BJ (cell line): ENCODE measurements around the gene LRTM2. TPM values are rescaled to one million over a fixed set of nuclear protein-coding genes. Genes with fewer than 3 reads are reported as not detected.

ENCODE experiments used
- CTCF ChIA-PET: fragments of 350-600 bp; formaldehyde crosslinking; extraction: SDS; loops from one replicate; lab custom pipeline; 2021; ENCODE audit warnings: antibody characterized with exemption, inconsistent platforms; lab: Yijun Ruan, JAX
- POLR2A ChIA-PET: fragments of 300-600 bp; sonication (Branson Sonifier 250); formaldehyde crosslinking; extraction: SDS; loops from one replicate; lab custom pipeline; 2021; ENCODE audit warnings: antibody characterized with exemption; lab: Charles Lee
- DNase-seq: peaks from one replicate; pipeline ENCODE4 v3.0.0-alpha.2; 2011; ENCODE audit warnings: low read depth
- H3K27me3 ChIP-seq: 2 replicates; pipeline ENCODE4 v1.6.0; 2011; ENCODE audit warnings: low read length; ENCODE audit not compliant: control insufficient read depth, insufficient read depth
- H3K36me3 ChIP-seq: 2 replicates; pipeline ENCODE4 v1.5.1; 2011; ENCODE audit warnings: low read length; ENCODE audit not compliant: control insufficient read depth, insufficient read depth
- H3K4me3 ChIP-seq: 2 replicates; pipeline ENCODE4 v1.5.1; 2011; ENCODE audit warnings: low read depth, mild to moderate bottlenecking, control low read depth, low read length
- CTCF ChIP-seq: IDR thresholded peaks from 2 replicates; pipeline ENCODE4 v1.5.1; 2011; ENCODE audit warnings: low read depth, mild to moderate bottlenecking, control low read depth, inconsistent platforms, low read length, moderate library complexity; ENCODE audit not compliant: insufficient read depth
- polyA plus RNA-seq: library from polyadenylated mRNA; depleted of rRNA; stranded (reverse); fragments of >200 nt; gene quantifications from 2 replicates; pipeline ENCODE4 v1.2.3, GENCODE V29; 2011

The LRTM2 gene
- polyA plus RNA-seq, 1 experiment = not detected

DNA sequence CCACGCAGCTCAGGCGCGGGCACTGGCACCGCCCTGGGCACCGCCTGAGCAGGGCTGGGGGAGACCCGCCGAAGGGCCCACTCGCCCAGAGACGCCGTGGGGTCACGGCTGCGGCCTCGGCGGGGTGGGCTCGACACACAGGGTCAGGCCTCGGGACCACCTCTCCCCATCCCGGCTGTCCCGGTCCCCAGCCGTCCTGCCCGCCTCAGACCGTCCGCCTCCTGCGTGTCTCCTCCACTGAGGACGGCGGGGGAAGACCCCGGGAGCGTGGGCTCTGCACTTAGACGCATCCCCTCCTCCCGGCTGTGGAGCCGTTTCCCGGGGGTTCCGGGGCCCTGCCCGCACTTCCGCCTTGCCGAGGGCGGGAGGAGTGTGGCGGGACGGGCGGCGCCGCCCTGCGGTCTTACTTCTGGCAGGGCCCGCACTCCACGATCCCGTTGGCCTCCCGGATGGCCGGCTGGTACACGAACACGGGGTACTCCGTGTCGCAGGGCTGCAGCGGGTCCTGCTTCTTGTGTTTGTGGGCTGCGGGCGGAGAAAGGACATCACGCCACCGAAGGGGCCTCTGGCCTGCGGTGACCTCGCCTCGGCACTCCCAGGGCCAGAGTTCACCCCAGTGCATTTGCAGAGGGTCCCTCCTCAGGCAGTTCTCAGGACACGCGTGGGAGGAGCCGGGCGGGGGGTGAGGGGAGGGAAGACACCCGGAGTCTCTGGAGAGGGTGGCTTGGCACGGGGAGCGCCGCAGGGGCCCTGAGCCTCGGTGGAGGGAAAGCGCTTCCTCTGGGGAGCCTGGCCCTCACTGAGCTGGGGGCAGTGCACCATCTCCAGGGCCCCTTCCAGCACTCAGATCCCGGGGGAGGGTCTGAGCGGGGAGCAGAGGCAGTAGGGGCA lies 23.1 kb upstream of the LRTM2 start:
- CTCF ChIA-PET = interaction anchor here (0.8 to 7.0 kb wide), 8 partner anchors 15 to 239 kb away, joined by 3 to 78 read pairs (median 9); no protein-coding TSS in a partner anchor
- H3K4me3 ChIP-seq = peak overlapping the region; percentile 48
- no peak for DNase-seq
- POLR2A ChIA-PET = no interaction called here
- H3K36me3 ChIP-seq = no peaks in the 10 kb centered on the region
- H3K27me3 ChIP-seq = no peaks in the 10 kb centered on the region
- TF ChIP-seq CTCF = no peak

DNA sequence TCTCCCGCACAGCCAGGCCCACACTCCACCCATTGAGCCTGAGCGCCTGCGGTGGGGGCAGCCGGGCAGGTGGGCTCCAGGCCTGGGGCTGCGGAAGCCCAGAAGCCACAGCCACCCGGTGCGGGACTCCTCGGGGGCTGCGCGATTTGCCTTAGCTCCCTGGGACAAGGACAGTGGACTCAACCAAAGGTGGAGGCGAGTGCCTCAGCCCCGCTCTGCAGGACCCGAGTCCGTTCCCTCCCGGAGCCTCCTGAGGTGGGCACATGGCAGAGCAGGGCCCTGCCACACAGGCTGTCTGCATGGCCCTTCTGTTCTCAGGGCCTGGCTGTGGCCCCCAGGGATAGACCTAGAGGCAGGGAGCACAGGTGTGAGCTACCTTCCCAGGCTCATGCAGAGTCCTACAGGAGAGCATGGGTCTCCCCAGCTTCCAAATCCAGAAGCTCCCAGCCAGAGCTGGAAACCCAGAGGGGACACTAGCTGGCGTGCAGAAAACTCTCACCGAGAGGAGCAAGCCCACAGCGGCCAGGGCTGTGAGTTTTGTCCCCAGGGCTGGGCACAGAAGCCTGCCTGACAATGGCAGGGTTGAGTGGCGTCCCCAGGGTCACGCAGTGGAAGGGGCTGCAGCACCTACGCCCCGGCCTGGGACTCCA lies 22.2 kb upstream of the LRTM2 start:
- Histone ChIP-seq H3K27me3 (no peaks in the 10 kb centered on the region), H3K4me3 (no peak overlapping the region), H3K36me3 (no peaks in the 10 kb centered on the region)
- DNase-seq = no peak
- ChIA-PET POLR2A (no interaction called here), CTCF (interaction anchor here (0.9 to 3.0 kb wide), 3 partner anchors 14 to 142 kb away, joined by 3 to 24 read pairs (median 4); no protein-coding TSS in a partner anchor)
- no peak for TF ChIP-seq CTCF

- Histone ChIP-seq H3K4me3 (no peak overlapping the region), H3K36me3 (no peaks in the 10 kb centered on the region), H3K27me3 (no peaks in the 10 kb centered on the region)
- ChIA-PET POLR2A (no interaction called here), CTCF (interaction anchor here (0.6 to 3.0 kb wide), 4 partner anchors 14 to 378 kb away, joined by 3 to 24 read pairs (median 4); no protein-coding TSS in a partner anchor)
- TF ChIP-seq CTCF = no peak
- DNase-seq = no peak
Measured at GRCh38 chr12:1798641-1799020, 21.7 kb upstream of the LRTM2 start.

DNA sequence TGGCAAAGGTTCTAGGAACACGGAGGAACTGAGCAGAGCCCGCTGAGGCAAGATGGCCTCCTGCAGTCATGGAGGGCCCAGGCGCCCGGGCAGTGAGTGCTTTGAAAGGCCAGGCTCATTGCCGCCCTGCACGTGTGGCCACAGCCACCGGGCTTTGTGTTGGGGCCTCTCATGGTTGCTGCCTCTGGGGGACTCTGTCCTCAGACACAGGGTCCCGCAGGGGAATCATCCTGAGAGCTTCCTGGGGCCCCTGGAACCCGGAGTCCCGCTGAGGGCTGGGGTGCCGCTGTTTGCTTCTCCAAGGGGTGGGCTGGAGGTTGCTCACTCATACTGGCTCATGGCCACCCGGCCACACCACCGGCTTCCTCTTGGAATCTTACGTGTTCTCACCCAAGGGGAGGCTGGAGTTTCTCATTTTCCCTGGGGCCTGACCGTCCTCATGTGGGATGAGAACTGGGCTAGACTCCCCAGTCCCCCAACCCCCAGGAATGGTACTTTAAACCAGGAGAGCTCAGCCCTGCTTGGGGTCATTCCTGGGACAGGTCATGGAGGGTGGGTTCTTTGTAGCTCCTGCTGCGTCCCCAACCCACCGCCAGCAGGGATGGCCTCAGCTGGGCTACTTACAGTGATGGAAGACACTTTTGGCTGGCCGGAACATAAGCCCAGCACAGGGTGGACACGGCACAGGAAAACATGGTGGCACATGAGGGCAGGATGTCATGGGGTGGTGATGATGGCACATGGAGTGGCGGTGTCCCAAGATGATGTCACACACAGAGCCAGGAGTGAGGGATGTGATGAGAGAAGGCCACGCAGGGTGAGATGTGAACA lies 21.1 kb upstream of the LRTM2 start:
- ChIA-PET CTCF (interaction anchor here (0.6 to 3.0 kb wide), 5 partner anchors 13 to 378 kb away, joined by 3 to 24 read pairs (median 3); no protein-coding TSS in a partner anchor), POLR2A (no interaction called here)
- no peak for TF ChIP-seq CTCF
- Histone ChIP-seq H3K27me3 (peaks cover 2% of the 10 kb centered on the region; the same call in 1 of the 2 replicates), H3K36me3 (no peaks in the 10 kb centered on the region), H3K4me3 (no peak overlapping the region)
- DNase-seq = no peak
